HG02678 (cell line): ENCODE data around the gene ANKRD60.

ENCODE experiments used
- ATAC-seq: cut with Tn5 transposase; IDR thresholded peaks from one replicate; pipeline ENCODE4 v1.9.1; 2021; ENCODE audit warnings: mild to moderate bottlenecking, moderate library complexity; ENCODE audit not compliant: unreplicated experiment

Gene ANKRD60

GRCh38 chr20:58224974-58225373 lies 3.5 kb downstream of the ANKRD60 start:
- ATAC-seq, result no peak

- no peak for ATAC-seq
Measured at GRCh38 chr20:58224097-58224496, 4.4 kb downstream of the ANKRD60 start.

- no peak for ATAC-seq
Measured at GRCh38 chr20:58223358-58223941, 5.0 kb downstream of the ANKRD60 start.

GRCh38 chr20:58222446-58222845 lies 6.0 kb downstream of the ANKRD60 start:
- ATAC-seq, result no peak

GRCh38 chr20:58219342-58219700 lies 9.1 kb downstream of the ANKRD60 start:
- ATAC-seq, result no peak

- ATAC-seq, result no peak
Measured at GRCh38 chr20:58218665-58219341, 9.7 kb downstream of the ANKRD60 start.

GRCh38 chr20:58216334-58216733 lies 12.1 kb downstream of the ANKRD60 start:
- no peak for ATAC-seq

GRCh38 chr20:58215116-58215515 lies 13.3 kb downstream of the ANKRD60 start:
- ATAC-seq, result no peak

GRCh38 chr20:58214310-58214709 lies 14.1 kb downstream of the ANKRD60 start:
- no peak for ATAC-seq

- ATAC-seq, result no peak
Measured at GRCh38 chr20:58213716-58214115, 14.7 kb downstream of the ANKRD60 start.

- ATAC-seq, result no peak
Measured at GRCh38 chr20:58213121-58213520, 15.3 kb downstream of the ANKRD60 start.

- no peak for ATAC-seq
Measured at GRCh38 chr20:58212636-58213035, 15.8 kb downstream of the ANKRD60 start.

GRCh38 chr20:58210398-58210747 lies 18.1 kb downstream of the ANKRD60 start:
- no peak for ATAC-seq

GRCh38 chr20:58209652-58210397 lies 18.6 kb downstream of the ANKRD60 start:
- peak; percentile 69 for ATAC-seq

- ATAC-seq, result no peak
Measured at GRCh38 chr20:58208944-58209343, 19.5 kb downstream of the ANKRD60 start.

GRCh38 chr20:58205850-58206249 lies 22.6 kb downstream of the ANKRD60 start:
- no peak for ATAC-seq

- ATAC-seq, result no peak
Measured at GRCh38 chr20:58202044-58202443, 26.4 kb downstream of the ANKRD60 start.

- no peak for ATAC-seq
Measured at GRCh38 chr20:58201616-58202015, 26.8 kb downstream of the ANKRD60 start.

- ATAC-seq, result no peak
Measured at GRCh38 chr20:58199469-58199868, 29.0 kb downstream of the ANKRD60 start.

- ATAC-seq, result no peak
Measured at GRCh38 chr20:58198901-58199355, 29.5 kb downstream of the ANKRD60 start.

GRCh38 chr20:58198384-58198783 lies 30.1 kb downstream of the ANKRD60 start:
- no peak for ATAC-seq

- no peak for ATAC-seq
Measured at GRCh38 chr20:58197185-58197469, 31.3 kb downstream of the ANKRD60 start.
